GM21390 (cell line): ENCODE results near the gene MAML1.
A peak's percentile ranks its signal among the peaks of the same experiment; 100 is the strongest.
"Not testable (repeated sequence)": the region's sequence is repeated elsewhere in the genome, so short reads cannot be mapped to it uniquely, and the experiment has no call there.

Experiments used
- ATAC-seq: cut with Tn5 transposase; IDR thresholded peaks from one replicate; pipeline ENCODE4 v1.9.1; 2021; ENCODE audit not compliant: unreplicated experiment

Gene MAML1

GRCh38 chr5:179732412-179732917 is at the start of gene MAML1:
Gene MAML1, plus strand, starts transcription at chr5:179732822. Its CDS starts 291 bp downstream, at chr5:179733113.
- ATAC-seq, result peak; percentile 92

GRCh38 chr5:179689212-179689611 is 43.4 kb upstream of the MAML1 start:
- ATAC-seq, result not testable (repeated sequence)

GRCh38 chr5:179694561-179694960 is 38.1 kb upstream of the MAML1 start:
- no peak for ATAC-seq

- no peak for ATAC-seq
Observed at GRCh38 chr5:179696603-179697002, 36.0 kb upstream of the MAML1 start.

GRCh38 chr5:179697108-179697507 is 35.5 kb upstream of the MAML1 start:
- ATAC-seq, result no peak

GRCh38 chr5:179697543-179697942 is 35.1 kb upstream of the MAML1 start:
- ATAC-seq, result not testable (repeated sequence)

- peak; percentile 91 for ATAC-seq
Observed at GRCh38 chr5:179697993-179698934, 34.4 kb upstream of the MAML1 start.

- ATAC-seq, result peak; percentile 13
Observed at GRCh38 chr5:179698935-179699615, 33.5 kb upstream of the MAML1 start, which contains the start of gene CANX. Gene CANX, plus strand, starts transcription at chr5:179698967. Its CDS starts 6,715 bp downstream, at chr5:179705682.

GRCh38 chr5:179699616-179700237 is 32.9 kb upstream of the MAML1 start:
- ATAC-seq, result no peak

- ATAC-seq, result no peak
Observed at GRCh38 chr5:179700401-179700918, 32.2 kb upstream of the MAML1 start.

GRCh38 chr5:179716286-179716685 is 16.3 kb upstream of the MAML1 start:
- ATAC-seq, result no peak

- ATAC-seq, result no peak
Observed at GRCh38 chr5:179720222-179720621, 12.4 kb upstream of the MAML1 start.

GRCh38 chr5:179724163-179724562 is 8.5 kb upstream of the MAML1 start:
- ATAC-seq, result no peak

- no peak for ATAC-seq
Observed at GRCh38 chr5:179727106-179727505, 5.5 kb upstream of the MAML1 start.

- ATAC-seq, result no peak
Observed at GRCh38 chr5:179729303-179729702, 3.3 kb upstream of the MAML1 start.

GRCh38 chr5:179729727-179730126 is 2.9 kb upstream of the MAML1 start:
- ATAC-seq, result no peak

GRCh38 chr5:179730356-179730755 is 2.3 kb upstream of the MAML1 start:
- no peak for ATAC-seq

- no peak for ATAC-seq
Observed at GRCh38 chr5:179730852-179731251, 1.8 kb upstream of the MAML1 start.

GRCh38 chr5:179731791-179732411 is 721 bp upstream of the MAML1 start:
- ATAC-seq, result peak; percentile 10

- peak; percentile 32 for ATAC-seq
Observed at GRCh38 chr5:179732918-179733771, 523 bp downstream of the MAML1 start.
